Measurements from ENCODE around the gene ASB9.
"Not testable (repeated sequence)": the region's sequence is repeated elsewhere in the genome, so short reads cannot be mapped to it uniquely, and the experiment has no call there.

ASB9 gene, protein sequence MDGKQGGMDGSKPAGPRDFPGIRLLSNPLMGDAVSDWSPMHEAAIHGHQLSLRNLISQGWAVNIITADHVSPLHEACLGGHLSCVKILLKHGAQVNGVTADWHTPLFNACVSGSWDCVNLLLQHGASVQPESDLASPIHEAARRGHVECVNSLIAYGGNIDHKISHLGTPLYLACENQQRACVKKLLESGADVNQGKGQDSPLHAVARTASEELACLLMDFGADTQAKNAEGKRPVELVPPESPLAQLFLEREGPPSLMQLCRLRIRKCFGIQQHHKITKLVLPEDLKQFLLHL

GRCh38 chrX:15269618-15270521, at the start of gene ASB9:
Gene ASB9, minus strand, starts transcription at chrX:15270083. Its CDS starts 209 bp downstream, at chrX:15269874.
- no peak for DNase-seq (ENCODE audit: low read depth, low spot score)

DNA sequence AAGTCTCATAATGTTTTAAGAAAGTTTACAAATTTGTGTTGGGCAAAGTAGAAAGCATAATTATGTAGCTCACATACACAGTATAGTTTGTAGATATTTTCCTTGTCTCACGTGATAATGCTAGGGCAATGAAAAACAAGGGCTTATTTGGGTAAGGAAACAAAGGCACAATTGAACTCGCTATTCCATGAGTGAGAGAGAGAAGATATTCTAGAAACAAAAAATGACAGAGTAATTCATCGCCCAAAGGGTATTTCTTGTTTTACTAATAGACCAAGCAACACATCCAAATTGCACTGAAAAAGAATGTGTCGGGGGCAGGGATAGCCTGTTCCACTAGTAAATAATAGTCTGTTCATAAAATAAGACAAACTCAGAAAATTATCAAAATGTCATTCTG, 49.2 kb upstream of the ASB9 start:
- no peak for DNase-seq (ENCODE audit: low read depth, low spot score)

DNA sequence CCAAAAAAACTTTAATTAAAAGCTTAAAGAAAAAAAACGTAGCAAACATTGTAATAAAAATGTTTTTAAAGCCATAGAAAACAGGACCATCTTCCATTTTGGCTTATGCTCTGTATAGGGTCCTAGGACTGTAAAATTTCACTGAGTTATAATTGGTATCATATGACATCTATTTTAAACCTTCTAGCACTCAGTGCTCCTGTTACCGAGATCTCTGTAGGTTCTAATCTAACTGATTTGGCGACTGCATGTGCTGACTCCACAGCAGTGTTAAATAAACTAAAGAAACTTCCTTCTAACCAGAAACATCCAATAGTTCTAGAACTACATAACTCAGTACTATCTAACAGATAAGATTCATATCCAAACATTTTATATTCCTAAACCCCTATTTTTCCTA, 45.6 kb upstream of the ASB9 start, which contains the start of gene ASB11:
TSS of gene ASB11 (minus strand) at position 132 of the 400 bp plus-strand sequence. CDS start at position 97, 35 bp downstream.
- DNase-seq (ENCODE audit: low read depth, low spot score): no peak

- no peak for DNase-seq (ENCODE audit: low read depth, low spot score)
These were observed 44.6 kb upstream of the ASB9 start for GRCh38 chrX:15314472-15314871.

GRCh38 chrX:15311119-15311518, 41.2 kb upstream of the ASB9 start:
- DNase-seq (ENCODE audit: low read depth, low spot score): no peak

DNA sequence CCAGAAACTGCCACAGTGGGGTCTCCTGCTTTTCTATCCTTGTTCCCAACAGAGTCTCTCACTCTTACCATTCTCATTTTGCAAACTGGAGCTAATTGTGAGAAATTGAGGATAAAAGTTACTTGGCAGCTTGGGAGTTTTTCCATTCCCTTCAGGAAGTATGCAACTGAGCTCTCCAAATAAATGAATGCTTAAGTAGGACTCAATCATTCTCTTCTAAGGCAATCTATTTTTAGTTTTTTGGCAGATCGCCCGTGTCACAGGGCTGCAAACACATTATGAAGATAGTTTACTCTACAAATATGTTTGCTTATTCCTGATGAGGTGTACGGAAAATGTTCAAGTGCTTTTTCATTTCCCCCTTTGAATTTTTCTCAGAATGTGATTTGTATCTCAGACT, 40.2 kb upstream of the ASB9 start:
- no peak for DNase-seq (ENCODE audit: low read depth, low spot score)

- DNase-seq (ENCODE audit: low read depth, low spot score): not testable (repeated sequence)
These were observed 36.0 kb upstream of the ASB9 start for GRCh38 chrX:15305899-15306298.

DNA sequence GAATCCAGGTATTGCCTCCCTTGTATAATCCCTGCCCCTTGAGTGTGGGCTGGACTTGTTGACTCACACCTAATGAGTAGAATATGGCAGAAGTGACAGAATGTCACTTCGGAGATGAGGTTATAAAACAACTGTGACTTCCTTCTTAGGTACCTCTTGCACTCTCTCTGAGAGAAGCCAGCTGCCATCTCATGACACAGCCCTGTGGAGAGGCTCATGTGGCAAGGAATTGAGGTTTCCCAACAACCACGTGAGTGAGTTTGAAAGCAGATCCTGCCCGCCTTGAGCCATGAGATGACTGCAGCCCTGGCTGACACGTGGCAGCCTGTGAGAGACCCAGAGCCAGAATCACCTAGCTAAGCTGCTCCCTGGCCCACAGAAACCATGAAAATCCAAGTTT, 32.0 kb upstream of the ASB9 start:
- DNase-seq (ENCODE audit: low read depth, low spot score): no peak

DNA sequence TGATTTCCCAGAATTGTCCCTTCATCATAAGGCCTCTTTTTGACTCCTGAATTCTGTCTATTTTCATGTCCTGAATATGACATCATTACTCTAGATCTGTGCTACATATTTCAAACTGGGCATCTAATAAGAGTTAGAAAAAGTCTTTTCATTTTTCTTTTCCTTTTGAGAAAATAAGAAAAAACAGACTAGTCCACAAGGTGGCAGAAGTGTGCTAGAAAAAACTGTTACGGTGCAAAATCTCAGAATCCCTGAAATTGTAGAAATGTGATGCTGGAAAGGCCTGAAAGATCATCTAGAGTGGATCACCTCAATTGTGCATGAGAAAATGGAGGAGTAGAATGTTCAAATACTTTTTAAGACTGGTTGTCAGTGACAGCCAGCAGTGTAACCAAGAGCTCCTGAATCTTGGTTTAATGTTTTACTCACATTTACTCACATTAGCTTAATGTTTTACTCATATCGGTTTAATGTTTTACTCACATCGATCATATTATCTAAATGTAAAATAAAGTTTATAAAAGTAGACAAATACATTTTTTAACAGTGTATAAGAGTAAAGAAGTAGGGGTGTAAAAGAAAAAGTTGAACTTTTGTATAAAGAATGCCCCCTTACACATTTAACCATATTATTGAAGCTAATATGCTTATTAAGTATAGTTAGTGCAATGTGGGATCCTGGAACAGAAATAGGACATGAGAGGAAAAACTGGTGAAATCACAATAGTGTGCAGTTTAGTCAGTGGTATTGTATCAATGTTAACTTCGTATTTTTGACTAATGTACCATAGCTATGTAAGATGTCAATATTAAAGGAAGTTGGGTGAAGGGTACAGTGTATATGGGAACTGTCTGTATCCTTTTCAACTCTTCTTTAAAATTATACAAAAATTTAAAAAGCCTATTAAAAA, 30.3 kb upstream of the ASB9 start:
- DNase-seq (ENCODE audit: low read depth, low spot score): no peak

- DNase-seq (ENCODE audit: low read depth, low spot score): no peak
These were observed 28.9 kb upstream of the ASB9 start for GRCh38 chrX:15298780-15299179.

GRCh38 chrX:15298201-15298600, 28.3 kb upstream of the ASB9 start:
- DNase-seq (ENCODE audit: low read depth, low spot score): no peak

- no peak for DNase-seq (ENCODE audit: low read depth, low spot score)
These were observed 23.6 kb upstream of the ASB9 start for GRCh38 chrX:15293451-15293850.

GRCh38 chrX:15292861-15293260, 23.0 kb upstream of the ASB9 start:
- no peak for DNase-seq (ENCODE audit: low read depth, low spot score)

DNA sequence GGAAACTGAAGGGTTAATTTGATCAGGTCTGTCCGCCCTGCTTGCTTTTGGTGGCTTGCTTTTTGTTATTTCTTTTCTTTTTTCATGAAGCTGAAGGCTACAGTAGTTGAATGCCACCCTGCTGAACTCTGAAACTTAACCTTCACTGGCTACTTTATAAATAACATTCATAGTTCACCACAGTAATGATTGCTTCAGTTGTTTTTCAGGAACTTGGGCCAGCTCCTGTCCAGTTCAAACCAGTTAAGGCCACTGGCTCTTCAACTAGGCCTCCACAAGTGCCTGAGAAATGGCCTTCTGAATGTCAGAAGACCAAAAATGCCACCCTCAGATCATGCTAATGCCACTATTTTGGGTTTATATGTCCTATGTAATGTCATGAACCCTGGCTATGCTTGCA, 7.7 kb upstream of the ASB9 start:
- no peak for DNase-seq (ENCODE audit: low read depth, low spot score)

GRCh38 chrX:15274946-15275345, 5.1 kb upstream of the ASB9 start:
- no peak for DNase-seq (ENCODE audit: low read depth, low spot score)

DNA sequence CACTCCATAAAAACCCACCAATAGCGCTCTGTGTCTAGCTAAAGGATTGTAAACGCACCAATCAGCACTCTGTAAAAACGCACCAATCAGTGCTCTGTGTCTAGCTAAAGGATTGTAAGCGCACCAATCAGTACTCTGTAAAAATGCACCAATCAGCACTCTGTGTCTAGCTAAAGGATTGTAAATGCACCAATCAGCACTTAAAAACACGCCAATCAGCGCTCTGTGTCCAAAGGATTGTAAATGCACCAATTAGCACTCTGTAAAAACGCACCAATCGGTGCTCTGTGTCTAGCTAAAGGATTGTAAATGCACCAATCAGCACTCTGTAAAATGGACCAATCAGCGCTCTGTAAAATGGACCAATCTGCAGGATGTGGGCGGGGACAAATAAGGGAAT, 3.4 kb upstream of the ASB9 start:
- DNase-seq (ENCODE audit: low read depth, low spot score): not testable (repeated sequence)

DNA sequence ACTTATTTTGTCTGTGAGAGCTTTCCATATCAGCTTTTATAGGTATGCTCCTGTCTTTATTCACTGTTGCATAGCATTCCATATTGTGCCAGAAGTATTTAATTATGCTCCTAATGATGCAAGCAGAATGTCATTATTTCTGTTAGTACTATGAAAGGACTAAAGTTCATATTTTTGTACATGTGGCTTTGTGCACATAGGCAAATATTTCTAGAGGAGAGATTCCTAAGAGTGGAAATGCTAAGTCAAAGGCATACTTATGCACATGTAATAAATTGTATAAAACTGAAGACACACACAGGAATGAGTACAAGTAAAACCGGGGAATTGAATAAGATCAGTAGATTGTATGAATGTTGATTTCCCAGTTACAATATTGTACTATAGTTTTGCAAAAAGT, 1.9 kb upstream of the ASB9 start:
- DNase-seq (ENCODE audit: low read depth, low spot score): no peak

DNA sequence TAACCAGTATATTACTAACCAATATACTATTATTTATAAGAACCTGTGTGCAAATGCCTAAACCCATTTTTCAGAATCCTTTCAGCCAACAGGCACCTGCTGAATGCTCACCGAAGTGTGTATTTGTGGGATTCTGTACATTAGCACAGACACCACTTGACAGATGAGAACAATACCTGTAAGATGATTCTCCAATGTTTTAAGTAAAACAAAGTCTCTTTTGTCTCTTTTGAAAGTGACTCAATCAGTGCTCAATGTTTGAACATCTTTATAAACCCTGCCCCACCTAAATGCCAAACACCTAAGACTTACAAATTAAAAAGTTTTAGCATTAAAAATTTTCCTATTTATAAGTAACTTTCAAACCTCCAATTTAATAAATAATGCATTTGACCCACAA, 763 bp downstream of the ASB9 start:
- DNase-seq (ENCODE audit: low read depth, low spot score): no peak

DNA sequence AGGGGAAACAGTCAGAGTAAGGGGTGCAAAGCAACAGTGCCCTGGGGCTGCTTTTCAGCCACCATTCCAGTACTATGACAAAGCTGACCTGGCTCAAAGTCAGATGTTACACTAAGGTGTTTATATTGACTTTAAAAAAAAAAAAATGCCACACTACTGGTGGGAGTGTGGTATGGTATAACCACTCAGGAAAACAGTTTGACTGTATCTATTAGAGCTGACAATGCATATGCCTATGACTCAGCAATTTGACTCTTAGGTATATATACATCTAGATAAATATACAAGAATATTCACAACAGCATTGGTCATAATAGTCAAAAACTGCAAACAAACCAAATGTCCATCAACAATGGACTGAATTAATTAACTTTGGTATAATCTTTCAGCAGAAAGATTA, 15.0 kb downstream of the ASB9 start:
- no peak for DNase-seq (ENCODE audit: low read depth, low spot score)

DNA sequence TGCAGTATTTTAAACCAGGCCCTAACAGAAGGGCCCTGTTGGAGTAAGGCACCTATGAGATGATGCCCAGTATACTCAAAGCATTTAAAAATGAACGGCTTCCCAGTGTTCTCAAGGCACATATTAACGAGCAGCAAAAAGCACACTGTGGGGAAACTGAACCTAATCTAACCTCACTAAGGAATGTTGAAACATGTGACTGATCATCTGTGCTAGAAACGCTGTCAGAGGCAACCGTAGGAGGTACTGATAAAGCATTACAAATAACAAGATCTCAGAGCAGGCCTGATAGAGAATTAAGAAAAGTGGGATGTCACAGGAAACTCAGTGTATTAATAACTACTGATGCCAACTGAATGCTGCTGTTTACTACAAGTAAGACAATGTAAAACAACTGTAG, 24.0 kb downstream of the ASB9 start:
- DNase-seq (ENCODE audit: low read depth, low spot score): no peak

GRCh38 chrX:15244421-15244820, 25.5 kb downstream of the ASB9 start:
- DNase-seq (ENCODE audit: low read depth, low spot score): no peak

Data from activated CD4-positive, CD25-positive, alpha-beta regulatory T cell treated with anti-CD3 and anti-CD28 coated beads, Interleukin-2, amount 50 U/mL, for 16 hours (primary cell).